Sigmoid colon (tissue), 7 donors: ENCODE results near the gene ZNF362. TPM values are rescaled to one million over a fixed set of nuclear protein-coding genes. Genes with fewer than 3 reads are reported as not detected.

Experiments
- DNase-seq: peaks from one replicate; pipeline ENCODE4 v3.0.0-alpha.2; 2019
- H3K27ac ChIP-seq, 4 donors: fragments of 200-600 bp; sonication (generic); one replicate each; pipeline ENCODE4 v1.5.1; 2016 to 2019; ENCODE audit warnings: mild to moderate bottlenecking in 1 of 4
- H3K27me3 ChIP-seq, 3 donors: fragments of 200-600 bp; sonication (generic); one replicate each; pipeline ENCODE4 v1.5.1; 2019; ENCODE audit warnings: mild to moderate bottlenecking in 1 of 3
- H3K36me3 ChIP-seq, 4 donors: fragments of 200-600 bp; sonication (generic); one replicate each; pipeline ENCODE4 v1.5.1; 2016 to 2019
- H3K4me1 ChIP-seq, 4 donors: fragments of 200-600 bp; sonication (generic); one replicate each; pipeline ENCODE4 v1.5.1; 2017 to 2019
- H3K4me3 ChIP-seq, 4 donors: fragments of 200-600 bp; sonication (generic); one replicate each; pipeline ENCODE4 v1.5.1; 2017 to 2019; ENCODE audit warnings: mild to moderate bottlenecking in 2 of 4, moderate library complexity in 1 of 4
- H3K9me3 ChIP-seq, 4 donors: fragments of 200-600 bp in 3 of 4; sonication (generic) in 3 of 4; one replicate each; pipeline versions ENCODE4 v1.5.1 to v1.6.1; 2013 to 2019
- EP300 ChIP-seq, 4 donors: sonication (generic); formaldehyde crosslinking; IDR thresholded peaks; one replicate each; pipeline ENCODE4 v1.6.1; 2017; ENCODE audit warnings: antibody characterized with exemption in 4 of 4
- POLR2A ChIP-seq, 2 donors: fragments of 450-650 bp; IDR thresholded peaks; one replicate each; pipeline ENCODE4 v1.6.1; 2016; ENCODE audit warnings: antibody characterized with exemption in 2 of 2, mild to moderate bottlenecking in 2 of 2, moderate library complexity in 2 of 2
- POLR2AphosphoS5 ChIP-seq, 4 donors: sonication (generic); formaldehyde crosslinking; IDR thresholded peaks; one replicate each; pipeline ENCODE4 v1.6.1; 2017; ENCODE audit warnings: antibody characterized with exemption in 4 of 4
- WGBS, 2 donors: extraction: QIAGEN DNeasy Blood & Tissue Kit; methylation state at CpG; one replicate each; pipeline ENCODE4 v1.1.7; 2013; 5-methylcytosine and 5-hydroxymethylcytosine counted together
- intact Hi-C: fragments of 100-400 bp; cut with DNase I; formaldehyde crosslinking; loops from one replicate; pipeline ENCODE4 v1.15.1; 2023
- polyA plus RNA-seq, 3 donors: library from polyadenylated mRNA; stranded (reverse); fragments of 200-250 nt; gene quantifications; one replicate each; pipeline ENCODE4 v1.2.3, GENCODE V29; 2013
- total RNA-seq, 4 donors: library from RNA; depleted of rRNA; stranded (reverse); fragments of >200 nt; gene quantifications; one replicate each; pipeline ENCODE4 v1.1.0, GENCODE V29; 2016
- TF ChIP-seq, protein P1 (sequence below), 4 experiments: fragments of 450-650 bp in 3 of 4; fragments of 200-600 bp in 1 of 4; IDR thresholded peaks; one replicate each; pipeline ENCODE4 v1.5.1; 2016 to 2019; ENCODE audit warnings: antibody characterized with exemption in 4 of 4, mild to moderate bottlenecking in 3 of 4, moderate library complexity in 2 of 4
- donor health status: healthy with polysubstance abuse.
- donor health status: Bipolar disorder and iron deficiency.
- donor health status: healthy.

Gene ZNF362
- total and polyA plus RNA-seq, 7 donors = 3.5 to 18.8 (median 11.2) TPM

GRCh38 chr1:33273961-33274371 is 17.7 kb downstream of the ZNF362 start:
- no peak overlapping the region for H3K27ac ChIP-seq
- H3K4me1 ChIP-seq = peaks cover 0 to 21% (median 13%) of the 10 kb centered on the region in 4 donors
- peaks cover 0 to 40% (median 20%) of the 10 kb centered on the region in 4 donors for H3K36me3 ChIP-seq
- no peak for TF ChIP-seq POLR2AphosphoS5 (IDR thresholded peaks at IDR 0.05)
- no peak for TF ChIP-seq EP300 (IDR thresholded peaks at IDR 0.05)
- no peak for TF ChIP-seq POLR2A (IDR thresholded peaks at IDR 0.05)
- TF ChIP-seq, protein P1, sequence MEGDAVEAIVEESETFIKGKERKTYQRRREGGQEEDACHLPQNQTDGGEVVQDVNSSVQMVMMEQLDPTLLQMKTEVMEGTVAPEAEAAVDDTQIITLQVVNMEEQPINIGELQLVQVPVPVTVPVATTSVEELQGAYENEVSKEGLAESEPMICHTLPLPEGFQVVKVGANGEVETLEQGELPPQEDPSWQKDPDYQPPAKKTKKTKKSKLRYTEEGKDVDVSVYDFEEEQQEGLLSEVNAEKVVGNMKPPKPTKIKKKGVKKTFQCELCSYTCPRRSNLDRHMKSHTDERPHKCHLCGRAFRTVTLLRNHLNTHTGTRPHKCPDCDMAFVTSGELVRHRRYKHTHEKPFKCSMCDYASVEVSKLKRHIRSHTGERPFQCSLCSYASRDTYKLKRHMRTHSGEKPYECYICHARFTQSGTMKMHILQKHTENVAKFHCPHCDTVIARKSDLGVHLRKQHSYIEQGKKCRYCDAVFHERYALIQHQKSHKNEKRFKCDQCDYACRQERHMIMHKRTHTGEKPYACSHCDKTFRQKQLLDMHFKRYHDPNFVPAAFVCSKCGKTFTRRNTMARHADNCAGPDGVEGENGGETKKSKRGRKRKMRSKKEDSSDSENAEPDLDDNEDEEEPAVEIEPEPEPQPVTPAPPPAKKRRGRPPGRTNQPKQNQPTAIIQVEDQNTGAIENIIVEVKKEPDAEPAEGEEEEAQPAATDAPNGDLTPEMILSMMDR (IDR thresholded peaks at IDR 0.05) = no peak
- no peaks in the 10 kb centered on the region for H3K27me3 ChIP-seq
- intact Hi-C loops = no loop called here
- 82 to 83% methylated on average over 7 of the region's 7 CpGs for WGBS, 2 donors
- no peak overlapping the region for H3K4me3 ChIP-seq
- no peak for DNase-seq
- H3K9me3 ChIP-seq = no peaks in the 10 kb centered on the region

GRCh38 chr1:33274446-33274845 is 18.2 kb downstream of the ZNF362 start:
- H3K27me3 ChIP-seq = no peaks in the 10 kb centered on the region
- no peak overlapping the region for H3K4me3 ChIP-seq
- peak; percentile 14 for DNase-seq
- peaks cover 0 to 17% (median 10%) of the 10 kb centered on the region in 4 donors for H3K4me1 ChIP-seq
- no peaks in the 10 kb centered on the region for H3K9me3 ChIP-seq
- intact Hi-C loops = no loop called here
- TF ChIP-seq POLR2AphosphoS5 (IDR thresholded peaks at IDR 0.05) = no peak
- TF ChIP-seq EP300 (IDR thresholded peaks at IDR 0.05) = no peak
- no peak for TF ChIP-seq POLR2A (IDR thresholded peaks at IDR 0.05)
- TF ChIP-seq, protein P1 (IDR thresholded peaks at IDR 0.05) = no peak
- H3K36me3 ChIP-seq = peaks cover 0 to 45% (median 20%) of the 10 kb centered on the region in 4 donors
- WGBS, 2 donors = 82 to 90% methylated on average over 1 of the region's 1 CpG
- no peak overlapping the region for H3K27ac ChIP-seq

- no peaks in the 10 kb centered on the region for H3K27me3 ChIP-seq
- H3K36me3 ChIP-seq = peaks cover 0 to 48% (median 22%) of the 10 kb centered on the region in 4 donors
- DNase-seq = peak; percentile 52
- intact Hi-C loops = no loop called here
- WGBS, 2 donors = 89 to 90% methylated on average over 6 of the region's 6 CpGs
- TF ChIP-seq POLR2AphosphoS5 (IDR thresholded peaks at IDR 0.05) (no peak), EP300 (IDR thresholded peaks at IDR 0.05) (no peak), POLR2A (IDR thresholded peaks at IDR 0.05) (no peak)
- TF ChIP-seq, protein P1 (IDR thresholded peaks at IDR 0.05) = no peak
- H3K27ac ChIP-seq = no peak overlapping the region
- peaks cover 0 to 17% (median 6%) of the 10 kb centered on the region in 4 donors for H3K4me1 ChIP-seq
- H3K4me3 ChIP-seq = no peak overlapping the region
- no peaks in the 10 kb centered on the region for H3K9me3 ChIP-seq
These were observed 18.9 kb downstream of the ZNF362 start for GRCh38 chr1:33275195-33275594.

DNA sequence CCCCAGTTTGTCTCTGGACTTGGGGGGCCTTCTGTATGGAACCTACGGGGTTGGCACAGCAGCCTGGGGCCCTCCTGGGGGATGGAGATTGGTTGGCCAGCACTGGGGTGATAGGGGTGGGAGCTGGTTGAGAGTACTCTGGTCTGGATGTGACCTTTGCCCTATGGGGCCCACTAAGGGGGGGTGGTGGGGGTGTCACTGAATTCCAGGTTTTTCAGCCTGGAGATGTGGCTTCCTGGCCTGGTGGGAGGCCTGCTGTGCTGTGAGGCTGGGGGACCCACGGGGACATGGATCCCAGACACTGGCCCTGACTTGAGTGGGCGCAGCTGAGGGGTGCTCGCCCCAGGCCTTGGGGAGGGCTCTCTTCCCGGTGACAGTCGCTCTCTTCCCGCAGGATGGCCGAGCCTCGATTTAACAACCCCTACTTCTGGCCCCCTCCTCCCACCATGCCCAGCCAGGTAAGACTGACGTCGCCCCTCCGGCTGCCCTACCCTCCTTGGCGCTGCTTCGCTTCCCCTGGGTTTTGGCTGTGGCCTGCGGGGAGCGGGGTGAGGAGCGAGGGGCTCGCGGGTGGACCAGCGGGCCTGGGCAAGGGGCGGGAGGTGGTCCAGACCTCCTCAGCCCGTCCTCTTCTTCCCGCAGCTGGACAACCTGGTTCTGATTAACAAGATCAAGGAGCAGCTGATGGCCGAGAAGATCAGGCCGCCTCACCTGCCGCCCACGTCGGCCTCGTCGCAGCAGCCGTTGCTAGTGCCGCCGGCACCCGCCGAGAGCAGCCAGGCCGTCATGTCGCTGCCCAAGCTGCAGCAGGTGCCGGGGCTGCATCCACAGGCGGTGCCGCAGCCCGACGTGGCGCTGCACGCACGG is 19.6 kb downstream of the ZNF362 start:
- H3K36me3 ChIP-seq = peaks cover under 1 to 55% (median 25%) of the 10 kb centered on the region in 4 donors
- TF ChIP-seq POLR2AphosphoS5 (IDR thresholded peaks at IDR 0.05) (no peak), POLR2A (IDR thresholded peaks at IDR 0.05) (no peak), EP300 (IDR thresholded peaks at IDR 0.05) (no peak)
- TF ChIP-seq, protein P1 (IDR thresholded peaks at IDR 0.05) = no peak
- H3K27me3 ChIP-seq = no peaks in the 10 kb centered on the region
- peaks cover 0 to 11% (median 3%) of the 10 kb centered on the region in 4 donors for H3K4me1 ChIP-seq
- H3K9me3 ChIP-seq = no peaks in the 10 kb centered on the region
- no peak overlapping the region for H3K27ac ChIP-seq
- intact Hi-C loops = no loop called here
- 97 to 98% methylated on average over 45 of the region's 45 CpGs for WGBS, 2 donors
- H3K4me3 ChIP-seq = no peak overlapping the region
- peak; percentile 56 for DNase-seq
